Osteocyte (in vitro differentiated cells): ENCODE results near the gene HIVEP2. TPM values are rescaled to one million over a fixed set of nuclear protein-coding genes. Genes with fewer than 3 reads are reported as not detected.
A peak's percentile ranks its signal among the peaks of the same experiment; 100 is the strongest.

ENCODE experiments used
- DNase-seq: peaks from one replicate; pipeline ENCODE4 v3.0.0; 2021; ENCODE audit warnings: mixed read lengths; ENCODE audit not compliant: unreplicated experiment; ENCODE audit errors: extremely low spot score
- H3K27ac Mint-ChIP-seq: one replicate; pipeline ENCODE4 v1.8.0; 2021; ENCODE audit warnings: mild to moderate bottlenecking, mixed read lengths; ENCODE audit not compliant: unreplicated experiment
- H3K27me3 Mint-ChIP-seq: one replicate; pipeline ENCODE4 v1.8.0; 2021; ENCODE audit warnings: mixed read lengths; ENCODE audit not compliant: unreplicated experiment
- H3K36me3 Mint-ChIP-seq: one replicate; pipeline ENCODE4 v1.8.0; 2021; ENCODE audit warnings: mixed read lengths; ENCODE audit not compliant: unreplicated experiment
- H3K4me1 Mint-ChIP-seq: one replicate; pipeline ENCODE4 v1.8.0; 2021; ENCODE audit warnings: mixed read lengths; ENCODE audit not compliant: unreplicated experiment
- H3K4me3 Mint-ChIP-seq: one replicate; pipeline ENCODE4 v1.8.0; 2021; ENCODE audit warnings: mild to moderate bottlenecking, moderate library complexity, mixed read lengths; ENCODE audit not compliant: unreplicated experiment
- H3K9me3 Mint-ChIP-seq: one replicate; pipeline ENCODE4 v1.8.0; 2021; ENCODE audit warnings: mixed read lengths; ENCODE audit not compliant: unreplicated experiment
- total RNA-seq: library from RNA; stranded (reverse); gene quantifications from 2 replicates; pipeline ENCODE4 v1.2.1, GENCODE V29; 2021
- TF ChIP-seq, protein P1 (sequence below): fragments of 200-600 bp; sonication (generic); IDR thresholded peaks from 2 replicates; pipeline ENCODE4 v1.5.0; 2021; ENCODE audit warnings: antibody characterized with exemption, mild to moderate bottlenecking, moderate library complexity

Gene HIVEP2
- total RNA-seq, 1 donor from 2014 or later: 39.2 TPM

- Mint-ChIP-seq H3K4me1 (peaks cover 57% of the 10 kb centered on the region), H3K4me3 (no peak overlapping the region), H3K9me3 (no peaks in the 10 kb centered on the region), H3K36me3 (peaks cover 6% of the 10 kb centered on the region), H3K27me3 (no peaks in the 10 kb centered on the region), H3K27ac (peak overlapping the region; percentile 75)
- TF ChIP-seq, protein P1, sequence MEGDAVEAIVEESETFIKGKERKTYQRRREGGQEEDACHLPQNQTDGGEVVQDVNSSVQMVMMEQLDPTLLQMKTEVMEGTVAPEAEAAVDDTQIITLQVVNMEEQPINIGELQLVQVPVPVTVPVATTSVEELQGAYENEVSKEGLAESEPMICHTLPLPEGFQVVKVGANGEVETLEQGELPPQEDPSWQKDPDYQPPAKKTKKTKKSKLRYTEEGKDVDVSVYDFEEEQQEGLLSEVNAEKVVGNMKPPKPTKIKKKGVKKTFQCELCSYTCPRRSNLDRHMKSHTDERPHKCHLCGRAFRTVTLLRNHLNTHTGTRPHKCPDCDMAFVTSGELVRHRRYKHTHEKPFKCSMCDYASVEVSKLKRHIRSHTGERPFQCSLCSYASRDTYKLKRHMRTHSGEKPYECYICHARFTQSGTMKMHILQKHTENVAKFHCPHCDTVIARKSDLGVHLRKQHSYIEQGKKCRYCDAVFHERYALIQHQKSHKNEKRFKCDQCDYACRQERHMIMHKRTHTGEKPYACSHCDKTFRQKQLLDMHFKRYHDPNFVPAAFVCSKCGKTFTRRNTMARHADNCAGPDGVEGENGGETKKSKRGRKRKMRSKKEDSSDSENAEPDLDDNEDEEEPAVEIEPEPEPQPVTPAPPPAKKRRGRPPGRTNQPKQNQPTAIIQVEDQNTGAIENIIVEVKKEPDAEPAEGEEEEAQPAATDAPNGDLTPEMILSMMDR: no peak
- DNase-seq: no peak
These were observed 114.8 kb downstream of the HIVEP2 start for GRCh38 chr6:142830116-142830710.

DNA sequence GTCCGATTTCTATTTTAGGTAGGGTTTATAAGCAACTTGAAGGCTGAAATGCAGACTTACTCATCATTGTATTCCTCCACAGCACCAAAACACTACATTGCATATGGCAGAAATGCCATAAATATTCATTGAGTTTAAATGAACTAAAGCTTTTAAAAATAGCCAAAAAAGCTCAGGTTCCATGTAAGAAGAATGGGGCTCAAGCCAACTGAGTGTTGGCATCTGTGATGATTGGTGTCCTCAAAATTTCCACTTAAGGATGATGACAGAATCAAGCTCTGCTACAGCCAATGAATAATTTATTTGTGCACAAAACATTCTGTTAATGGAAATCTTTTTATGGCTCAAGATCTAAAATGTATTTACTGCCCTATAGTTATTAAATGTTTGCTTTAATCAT is 115.4 kb downstream of the HIVEP2 start:
- DNase-seq: no peak
- Mint-ChIP-seq H3K27me3 (no peaks in the 10 kb centered on the region), H3K36me3 (peaks cover 6% of the 10 kb centered on the region), H3K4me1 (peaks cover 63% of the 10 kb centered on the region), H3K4me3 (no peak overlapping the region), H3K9me3 (no peaks in the 10 kb centered on the region), H3K27ac (peak overlapping the region; percentile 75)
- TF ChIP-seq, protein P1: no peak

- TF ChIP-seq, protein P1: no peak
- no peak for DNase-seq
- no peak overlapping the region for H3K27ac Mint-ChIP-seq
- peaks cover 4% of the 10 kb centered on the region for H3K36me3 Mint-ChIP-seq
- H3K27me3 Mint-ChIP-seq: no peaks in the 10 kb centered on the region
- H3K4me3 Mint-ChIP-seq: no peak overlapping the region
- peaks cover 63% of the 10 kb centered on the region for H3K4me1 Mint-ChIP-seq
- H3K9me3 Mint-ChIP-seq: no peaks in the 10 kb centered on the region
These were observed 117.0 kb downstream of the HIVEP2 start for GRCh38 chr6:142827991-142828390.

DNA sequence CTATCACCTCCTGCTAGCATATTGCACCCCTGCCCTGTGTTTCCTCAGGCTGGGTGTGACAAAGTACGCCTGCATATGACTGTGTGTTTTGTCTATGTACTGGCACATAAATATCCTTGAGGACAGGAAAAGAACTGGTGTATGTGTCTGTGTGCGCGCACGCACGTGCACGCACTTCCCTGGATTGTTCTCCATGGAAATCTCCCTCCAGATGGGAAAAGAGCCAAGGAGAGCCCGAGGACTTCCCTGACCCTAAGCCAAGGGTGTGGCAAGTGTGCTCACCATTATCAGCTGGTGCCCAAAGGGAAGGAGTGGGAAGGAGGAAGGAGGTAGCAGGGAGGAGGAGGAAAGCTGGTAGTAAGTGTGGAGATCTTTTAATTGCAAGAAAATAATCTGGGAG is 117.6 kb downstream of the HIVEP2 start:
- H3K27ac Mint-ChIP-seq: no peak overlapping the region
- DNase-seq: no peak
- peaks cover 63% of the 10 kb centered on the region for H3K4me1 Mint-ChIP-seq
- H3K27me3 Mint-ChIP-seq: no peaks in the 10 kb centered on the region
- peaks cover 10% of the 10 kb centered on the region for H3K36me3 Mint-ChIP-seq
- H3K9me3 Mint-ChIP-seq: no peaks in the 10 kb centered on the region
- TF ChIP-seq, protein P1: no peak
- no peak overlapping the region for H3K4me3 Mint-ChIP-seq

GRCh38 chr6:142825760-142826159 is 119.2 kb downstream of the HIVEP2 start:
- H3K4me1 Mint-ChIP-seq: peaks cover 67% of the 10 kb centered on the region
- TF ChIP-seq, protein P1: no peak
- H3K27ac Mint-ChIP-seq: no peak overlapping the region
- no peaks in the 10 kb centered on the region for H3K9me3 Mint-ChIP-seq
- H3K36me3 Mint-ChIP-seq: peaks cover 10% of the 10 kb centered on the region
- H3K27me3 Mint-ChIP-seq: no peaks in the 10 kb centered on the region
- DNase-seq: no peak
- no peak overlapping the region for H3K4me3 Mint-ChIP-seq
